Retinal pigment epithelial cell (primary cell): ENCODE measurements around the gene RELN.
A peak's percentile ranks its signal among the peaks of the same experiment; 100 is the strongest.

Source experiments
- DNase-seq: peaks from one replicate; pipeline ENCODE4 v3.0.0-alpha.2; 2010; ENCODE audit warnings: low read depth
- H3K4me3 ChIP-seq: 2 replicates; pipeline ENCODE4 v1.5.1; 2011; ENCODE audit warnings: mild to moderate bottlenecking, low read length, control low read depth, moderate library complexity
- TF ChIP-seq, protein P1 (sequence below): conservative IDR thresholded peaks from 2 replicates; pipeline ENCODE4 v1.5.1; 2011; ENCODE audit warnings: low read depth, low read length, control low read depth, inconsistent platforms

The RELN gene

DNA sequence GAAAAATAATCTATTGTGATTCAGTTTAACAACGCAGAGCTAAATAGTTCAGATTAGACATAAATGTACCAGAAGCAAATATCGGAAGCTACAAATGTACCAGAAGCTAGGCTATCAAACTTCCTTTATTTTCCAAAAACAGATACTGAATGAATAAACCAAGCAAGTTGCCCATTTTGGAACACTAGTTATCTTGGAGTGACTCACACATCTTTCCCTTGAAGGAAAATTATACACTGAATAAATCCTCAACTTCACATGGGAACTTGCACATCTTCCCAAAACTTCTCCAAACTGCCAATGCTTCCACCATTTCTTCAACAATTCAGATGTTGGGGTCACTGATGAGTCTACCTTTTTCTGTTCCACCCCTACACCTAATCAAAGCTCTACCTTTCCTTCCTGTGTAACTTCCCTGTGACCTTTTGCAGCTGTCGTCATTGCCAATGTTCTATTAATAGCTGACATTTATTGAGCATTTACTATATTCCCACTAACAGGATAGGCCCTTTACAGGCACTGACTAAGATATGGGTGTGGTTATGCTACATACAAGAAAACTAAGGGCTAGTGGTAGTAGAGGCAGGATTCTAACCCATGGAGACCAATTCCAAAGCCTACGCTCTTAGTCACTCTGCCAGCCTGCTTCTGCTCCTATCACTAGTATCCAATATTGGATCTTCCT is 22.7 kb downstream of the RELN start:
- TF ChIP-seq, protein P1, sequence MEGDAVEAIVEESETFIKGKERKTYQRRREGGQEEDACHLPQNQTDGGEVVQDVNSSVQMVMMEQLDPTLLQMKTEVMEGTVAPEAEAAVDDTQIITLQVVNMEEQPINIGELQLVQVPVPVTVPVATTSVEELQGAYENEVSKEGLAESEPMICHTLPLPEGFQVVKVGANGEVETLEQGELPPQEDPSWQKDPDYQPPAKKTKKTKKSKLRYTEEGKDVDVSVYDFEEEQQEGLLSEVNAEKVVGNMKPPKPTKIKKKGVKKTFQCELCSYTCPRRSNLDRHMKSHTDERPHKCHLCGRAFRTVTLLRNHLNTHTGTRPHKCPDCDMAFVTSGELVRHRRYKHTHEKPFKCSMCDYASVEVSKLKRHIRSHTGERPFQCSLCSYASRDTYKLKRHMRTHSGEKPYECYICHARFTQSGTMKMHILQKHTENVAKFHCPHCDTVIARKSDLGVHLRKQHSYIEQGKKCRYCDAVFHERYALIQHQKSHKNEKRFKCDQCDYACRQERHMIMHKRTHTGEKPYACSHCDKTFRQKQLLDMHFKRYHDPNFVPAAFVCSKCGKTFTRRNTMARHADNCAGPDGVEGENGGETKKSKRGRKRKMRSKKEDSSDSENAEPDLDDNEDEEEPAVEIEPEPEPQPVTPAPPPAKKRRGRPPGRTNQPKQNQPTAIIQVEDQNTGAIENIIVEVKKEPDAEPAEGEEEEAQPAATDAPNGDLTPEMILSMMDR: no peak
- no peak for DNase-seq
- H3K4me3 ChIP-seq: no peak overlapping the region

DNA sequence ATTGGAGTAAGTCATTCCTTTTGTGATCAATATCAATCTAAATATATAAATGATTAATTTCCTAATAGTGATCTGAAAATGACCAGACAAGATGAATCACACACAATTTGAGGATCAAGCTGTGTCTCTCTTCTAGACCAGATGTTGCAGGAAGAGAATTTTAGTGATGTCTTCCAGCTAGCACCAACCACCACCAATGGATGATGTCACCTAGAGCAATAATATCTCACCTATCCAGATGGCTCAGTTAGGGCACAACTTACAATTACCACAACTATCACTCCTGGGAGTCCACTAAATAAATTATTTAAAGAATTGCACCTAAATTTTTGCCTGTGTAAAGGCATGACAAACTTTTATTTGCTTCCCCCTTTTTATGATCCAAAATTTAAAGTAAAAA is 25.2 kb downstream of the RELN start:
- TF ChIP-seq, protein P1: no peak
- no peak overlapping the region for H3K4me3 ChIP-seq

DNA sequence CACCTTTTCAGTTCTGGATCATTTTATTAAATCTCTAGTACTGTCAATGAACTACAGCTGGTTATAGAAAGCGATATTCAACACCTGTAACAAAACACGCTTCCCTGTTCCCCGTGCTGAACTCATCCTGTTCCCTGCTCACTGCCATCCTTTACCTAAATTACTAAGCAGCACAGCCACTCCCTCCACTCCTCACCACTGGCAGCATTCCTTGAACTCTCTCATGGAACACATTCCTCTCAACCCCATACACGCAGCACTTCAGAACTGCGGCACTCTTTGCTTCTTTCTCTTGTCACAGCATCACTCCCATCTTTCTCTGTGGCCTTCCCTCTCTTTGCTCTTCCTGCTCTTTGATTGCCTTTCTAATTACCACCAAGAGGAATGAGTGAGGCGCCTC is 27.4 kb downstream of the RELN start:
- no peak for DNase-seq
- TF ChIP-seq, protein P1: no peak
- no peak overlapping the region for H3K4me3 ChIP-seq

More for the DNA sequence above, 25.2 kb downstream of the RELN start:
- no peak for DNase-seq

DNA sequence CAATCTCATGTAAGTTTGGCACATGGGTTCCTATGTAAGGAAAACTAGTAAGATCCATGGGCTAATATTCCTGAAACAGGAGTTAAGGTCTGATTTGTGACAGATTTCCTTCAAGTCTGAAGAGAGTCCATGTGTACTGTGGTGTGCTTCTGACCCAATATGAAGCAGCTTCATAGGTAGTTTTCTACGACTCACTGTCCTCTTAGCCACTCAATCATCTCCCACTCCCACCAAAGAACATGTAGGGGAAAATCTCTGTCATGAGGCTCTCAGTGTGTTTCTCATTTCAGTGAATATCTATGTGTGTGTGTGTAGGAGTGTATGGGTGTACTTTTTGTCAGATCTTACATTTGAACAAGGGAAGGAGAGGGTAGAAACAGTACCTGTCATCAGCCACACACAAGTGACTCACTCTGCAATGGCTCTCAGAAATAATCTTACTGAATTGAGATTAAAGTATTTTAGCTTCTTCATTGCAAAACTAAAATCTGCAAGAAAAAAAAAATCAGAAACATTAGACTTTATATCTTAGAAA is 31.1 kb downstream of the RELN start:
- H3K4me3 ChIP-seq: no peak overlapping the region
- TF ChIP-seq, protein P1: no peak
- DNase-seq: no peak

DNA sequence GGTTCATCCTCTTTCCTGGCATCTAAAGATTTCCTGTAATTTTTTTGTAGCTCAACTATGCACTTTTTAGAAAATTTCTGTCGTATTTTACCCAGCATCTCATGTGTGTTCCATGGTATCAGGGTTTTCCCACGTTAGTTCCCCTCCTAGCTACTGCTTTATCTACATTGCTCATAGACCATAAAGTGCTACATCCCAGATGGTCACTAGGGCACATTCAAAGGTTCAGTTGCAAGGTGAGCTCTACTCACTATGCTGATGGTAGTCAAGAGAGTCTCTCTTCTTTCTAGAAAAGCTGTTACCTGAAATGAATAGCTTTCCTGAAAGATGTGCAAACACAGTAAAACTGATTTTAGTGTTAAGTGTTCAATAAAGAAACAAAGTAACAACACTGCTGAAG is 33.5 kb downstream of the RELN start:
- DNase-seq: no peak
- TF ChIP-seq, protein P1: no peak
- no peak overlapping the region for H3K4me3 ChIP-seq

DNA sequence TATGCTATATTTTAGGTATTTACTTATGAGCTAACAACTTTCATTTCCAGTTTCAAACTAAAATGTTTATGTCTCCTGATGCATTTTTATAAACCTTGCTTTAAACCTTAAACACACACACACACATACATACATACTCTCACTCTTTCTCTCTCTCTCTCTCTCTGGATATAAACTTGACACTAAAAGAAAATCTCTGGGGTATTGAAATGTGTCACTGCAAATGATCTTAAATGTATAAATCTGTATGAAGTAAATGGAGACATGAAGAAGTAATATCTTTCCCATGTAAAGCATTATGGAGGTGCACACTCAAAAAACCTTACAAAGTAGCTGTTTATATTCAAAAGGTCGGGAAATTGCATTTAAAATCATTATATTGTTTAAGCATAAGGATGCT is 37.0 kb downstream of the RELN start:
- TF ChIP-seq, protein P1: no peak
- no peak overlapping the region for H3K4me3 ChIP-seq
- no peak for DNase-seq

DNA sequence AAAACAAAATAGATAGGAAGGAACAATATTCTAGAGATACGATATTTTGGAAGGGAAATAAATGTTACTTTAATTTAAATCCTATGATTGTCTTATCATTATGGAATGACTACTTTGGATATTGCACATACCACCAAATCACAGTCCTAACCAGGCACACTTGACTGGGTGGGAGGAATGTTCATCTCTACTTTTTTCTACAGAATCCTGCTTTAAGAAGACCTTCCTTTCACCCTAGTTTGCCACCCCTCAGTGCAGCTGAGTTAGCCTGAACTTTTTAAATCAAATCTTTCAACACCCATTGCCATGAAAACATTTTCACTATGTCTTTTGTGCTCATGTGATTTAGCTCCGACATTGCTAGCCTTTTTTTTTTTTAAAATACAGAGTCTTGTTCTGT is 38.1 kb downstream of the RELN start:
- DNase-seq: peak; percentile 47
- H3K4me3 ChIP-seq: no peak overlapping the region
- TF ChIP-seq, protein P1: no peak
